ENCODE results near the gene VEPH1. TPM values are rescaled to one million over a fixed set of nuclear protein-coding genes. Genes with fewer than 3 reads are reported as not detected.
A peak's percentile ranks its signal among the peaks of the same experiment; 100 is the strongest.
"Not testable (repeated sequence)": the region's sequence is repeated elsewhere in the genome, so short reads cannot be mapped to it uniquely, and the experiment has no call there.

The VEPH1 gene
- total RNA-seq, 2 donors from 2014 or later: 11.8 to 17.1 TPM

- Mint-ChIP-seq H3K9me3 (no peaks in the 10 kb centered on the region), H3K27me3 (ENCODE audit: insufficient read depth) (no peaks in the 10 kb centered on the region), H3K36me3 (ENCODE audit: low read depth) (no peaks in the 10 kb centered on the region), H3K27ac (no peak overlapping the region), H3K4me1 (peaks cover 5% of the 10 kb centered on the region), H3K4me3 (no peak overlapping the region)
- no peak for TF ChIP-seq CTCF (conservative IDR thresholded peaks at IDR 0.05)
- Histone ChIP-seq H3K4me1 (ENCODE audit: control insufficient read depth, insufficient read depth, low read length) (no peaks in the 10 kb centered on the region), H3K9me3 (ENCODE audit: control insufficient read depth, low read length) (no peaks in the 10 kb centered on the region), H3K9ac (ENCODE audit: extremely low read depth, low read length, poor library complexity, severe bottlenecking) (no peak overlapping the region), H3K27me3 (ENCODE audit: control insufficient read depth, insufficient read depth, low read length, poor library complexity, severe bottlenecking) (no peaks in the 10 kb centered on the region), H3K4me3 (ENCODE audit: low read length) (no peak overlapping the region), H3K27ac (ENCODE audit: low read depth, low read length) (no peak overlapping the region), H3K36me3 (ENCODE audit: control insufficient read depth, insufficient read depth, low read length) (no peaks in the 10 kb centered on the region)
- 93 to 100% methylated on average over 1 of the region's 1 CpG for WGBS, 2 experiments (ENCODE audit: insufficient coverage in 1 of 2, insufficient read length in 1 of 2)
- DNase-seq: no peak
These were observed 149.0 kb downstream of the VEPH1 start for GRCh38 chr3:157354254-157354653.

GRCh38 chr3:157353652-157354051, 149.6 kb downstream of the VEPH1 start:
- H3K27ac Mint-ChIP-seq: no peak overlapping the region
- no peaks in the 10 kb centered on the region for H3K9me3 Mint-ChIP-seq
- H3K9ac ChIP-seq (ENCODE audit: extremely low read depth, low read length, poor library complexity, severe bottlenecking): no peak overlapping the region
- no peaks in the 10 kb centered on the region for H3K4me1 ChIP-seq (ENCODE audit: control insufficient read depth, insufficient read depth, low read length)
- H3K4me3 ChIP-seq (ENCODE audit: low read length): no peak overlapping the region
- no peaks in the 10 kb centered on the region for H3K36me3 ChIP-seq (ENCODE audit: control insufficient read depth, insufficient read depth, low read length)
- no peaks in the 10 kb centered on the region for H3K27me3 ChIP-seq (ENCODE audit: control insufficient read depth, insufficient read depth, low read length, poor library complexity, severe bottlenecking)
- WGBS, 2 experiments (ENCODE audit: insufficient coverage in 1 of 2, insufficient read length in 1 of 2): 95 to 100% methylated on average over 4 of the region's 4 CpGs
- no peak for DNase-seq
- TF ChIP-seq CTCF (conservative IDR thresholded peaks at IDR 0.05): no peak
- no peaks in the 10 kb centered on the region for H3K36me3 Mint-ChIP-seq (ENCODE audit: low read depth)
- H3K27ac ChIP-seq (ENCODE audit: low read depth, low read length): no peak overlapping the region
- H3K27me3 Mint-ChIP-seq (ENCODE audit: insufficient read depth): no peaks in the 10 kb centered on the region
- no peaks in the 10 kb centered on the region for H3K9me3 ChIP-seq (ENCODE audit: control insufficient read depth, low read length)
- no peak overlapping the region for H3K4me3 Mint-ChIP-seq
- H3K4me1 Mint-ChIP-seq: peaks cover 5% of the 10 kb centered on the region

- no peak overlapping the region for H3K9ac ChIP-seq (ENCODE audit: extremely low read depth, low read length, poor library complexity, severe bottlenecking)
- peak; percentile 61 for TF ChIP-seq CTCF (conservative IDR thresholded peaks at IDR 0.05)
- Mint-ChIP-seq H3K4me1 (peaks cover 5% of the 10 kb centered on the region), H3K36me3 (ENCODE audit: low read depth) (no peaks in the 10 kb centered on the region), H3K27ac (no peak overlapping the region), H3K27me3 (ENCODE audit: insufficient read depth) (no peaks in the 10 kb centered on the region), H3K9me3 (no peaks in the 10 kb centered on the region), H3K4me3 (no peak overlapping the region)
- no peak overlapping the region for H3K27ac ChIP-seq (ENCODE audit: low read depth, low read length)
- WGBS, 2 experiments (ENCODE audit: insufficient coverage in 1 of 2, insufficient read length in 1 of 2): 90% methylated on average over 1 of the region's 1 CpG; no CpG with 5 or more reads in 1 of the 2 experiments
- no peaks in the 10 kb centered on the region for H3K36me3 ChIP-seq (ENCODE audit: control insufficient read depth, insufficient read depth, low read length)
- no peaks in the 10 kb centered on the region for H3K27me3 ChIP-seq (ENCODE audit: control insufficient read depth, insufficient read depth, low read length, poor library complexity, severe bottlenecking)
- no peaks in the 10 kb centered on the region for H3K4me1 ChIP-seq (ENCODE audit: control insufficient read depth, insufficient read depth, low read length)
- H3K4me3 ChIP-seq (ENCODE audit: low read length): no peak overlapping the region
- H3K9me3 ChIP-seq (ENCODE audit: control insufficient read depth, low read length): no peaks in the 10 kb centered on the region
- DNase-seq: no peak
These were observed 151.2 kb downstream of the VEPH1 start for GRCh38 chr3:157351981-157352380.

GRCh38 chr3:157350651-157351050, 152.6 kb downstream of the VEPH1 start:
- not testable (repeated sequence) for H3K27me3 ChIP-seq (ENCODE audit: control insufficient read depth, insufficient read depth, low read length, poor library complexity, severe bottlenecking); H3K4me1 ChIP-seq (ENCODE audit: control insufficient read depth, insufficient read depth, low read length); H3K36me3 ChIP-seq (ENCODE audit: control insufficient read depth, insufficient read depth, low read length); H3K27ac Mint-ChIP-seq; H3K9me3 ChIP-seq (ENCODE audit: control insufficient read depth, low read length); H3K27me3 Mint-ChIP-seq (ENCODE audit: insufficient read depth); DNase-seq; H3K4me3 Mint-ChIP-seq; H3K4me3 ChIP-seq (ENCODE audit: low read length); H3K4me1 Mint-ChIP-seq; H3K9me3 Mint-ChIP-seq; H3K9ac ChIP-seq (ENCODE audit: extremely low read depth, low read length, poor library complexity, severe bottlenecking); H3K36me3 Mint-ChIP-seq (ENCODE audit: low read depth); H3K27ac ChIP-seq (ENCODE audit: low read depth, low read length)
- WGBS, 2 experiments (ENCODE audit: insufficient coverage in 1 of 2, insufficient read length in 1 of 2): 90% methylated on average over 2 of the region's 2 CpGs; no CpG with 5 or more reads in 1 of the 2 experiments

GRCh38 chr3:157348304-157349075, 154.7 kb downstream of the VEPH1 start:
- WGBS, 2 experiments (ENCODE audit: insufficient coverage in 1 of 2, insufficient read length in 1 of 2): 80 to 93% methylated on average over 1 to 3 of the region's 3 CpGs
- H3K4me3 ChIP-seq (ENCODE audit: low read length); H3K4me1 Mint-ChIP-seq; H3K27ac Mint-ChIP-seq; H3K36me3 Mint-ChIP-seq (ENCODE audit: low read depth); H3K4me1 ChIP-seq (ENCODE audit: control insufficient read depth, insufficient read depth, low read length); H3K36me3 ChIP-seq (ENCODE audit: control insufficient read depth, insufficient read depth, low read length); H3K27me3 Mint-ChIP-seq (ENCODE audit: insufficient read depth); H3K9me3 ChIP-seq (ENCODE audit: control insufficient read depth, low read length); H3K27me3 ChIP-seq (ENCODE audit: control insufficient read depth, insufficient read depth, low read length, poor library complexity, severe bottlenecking); H3K9ac ChIP-seq (ENCODE audit: extremely low read depth, low read length, poor library complexity, severe bottlenecking); H3K9me3 Mint-ChIP-seq; DNase-seq; H3K4me3 Mint-ChIP-seq; H3K27ac ChIP-seq (ENCODE audit: low read depth, low read length): not testable (repeated sequence)
